GM12891 (cell line): Measurements from ENCODE around the gene LAMTOR4.

Experiments
- PAX5 ChIP-seq: IDR thresholded peaks from 2 replicates; pipeline ENCODE4 v1.6.1; 2011; ENCODE audit warnings: low read length, moderate library complexity, mild to moderate bottlenecking; ENCODE audit not compliant: insufficient read depth, severe bottlenecking
- POLR2A ChIP-seq: IDR thresholded peaks from 2 replicates; pipeline ENCODE4 v1.6.1; 2011; ENCODE audit warnings: low read depth, low read length, control low read depth
- POLR2AphosphoS5 ChIP-seq: IDR thresholded peaks from 2 replicates; pipeline ENCODE4 v1.6.1; 2011; ENCODE audit warnings: low read depth, low read length, control low read depth
- SPI1 ChIP-seq: IDR thresholded peaks from 2 replicates; pipeline ENCODE4 v1.6.1; 2011; ENCODE audit warnings: low read depth, low read length, control low read depth
- TAF1 ChIP-seq: IDR thresholded peaks from 2 replicates; pipeline ENCODE4 v1.6.1; 2011; ENCODE audit warnings: low read depth, low read length, control low read depth

GRCh38 chr7:100171087-100171681 is 22.5 kb downstream of the LAMTOR4 start:
- TF ChIP-seq PAX5: no peak
- no peak for TF ChIP-seq POLR2A
- no peak for TF ChIP-seq POLR2AphosphoS5
- TF ChIP-seq SPI1: no peak
- no peak for TF ChIP-seq TAF1
